ENCODE data around the gene SGIP1. TPM values are rescaled to one million over a fixed set of nuclear protein-coding genes. Genes with fewer than 3 reads are reported as not detected.

Gene SGIP1
- total RNA-seq, 1 experiment from 2014 or later = 3.7 TPM

DNA sequence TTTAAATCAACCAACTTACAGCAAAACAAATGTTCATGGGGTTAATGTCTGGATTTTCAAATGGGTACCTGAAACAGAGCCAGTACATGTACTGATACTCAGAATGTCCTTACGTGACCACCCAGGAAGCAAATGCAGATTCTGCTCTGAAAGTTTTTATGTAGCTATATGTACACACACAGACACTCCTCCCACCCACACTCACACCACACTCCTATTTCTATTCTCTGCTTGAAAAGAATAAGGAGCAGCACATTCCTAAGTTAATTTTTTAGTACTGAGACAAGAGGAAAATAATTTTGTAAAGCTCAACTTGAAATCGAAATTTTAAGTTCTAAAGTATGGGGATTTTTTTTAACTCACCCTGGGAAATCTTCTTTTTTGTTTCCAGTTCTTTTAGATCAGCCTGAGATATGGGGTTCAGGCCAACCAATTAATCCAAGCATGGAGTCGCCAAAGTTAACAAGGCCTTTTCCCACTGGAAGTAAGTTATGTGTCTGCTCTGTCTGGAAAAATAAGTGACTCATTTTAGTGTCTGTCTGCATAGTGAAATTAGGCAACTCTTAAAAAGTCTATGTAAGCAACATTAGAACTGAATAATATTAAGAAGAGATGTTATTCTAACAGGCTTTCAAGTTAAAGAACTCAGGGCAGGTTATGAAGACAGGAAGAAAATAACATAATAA, 142.8 kb downstream of the SGIP1 start:
- DNase-seq (ENCODE audit: extremely low read depth, low read depth) = no peak

DNA sequence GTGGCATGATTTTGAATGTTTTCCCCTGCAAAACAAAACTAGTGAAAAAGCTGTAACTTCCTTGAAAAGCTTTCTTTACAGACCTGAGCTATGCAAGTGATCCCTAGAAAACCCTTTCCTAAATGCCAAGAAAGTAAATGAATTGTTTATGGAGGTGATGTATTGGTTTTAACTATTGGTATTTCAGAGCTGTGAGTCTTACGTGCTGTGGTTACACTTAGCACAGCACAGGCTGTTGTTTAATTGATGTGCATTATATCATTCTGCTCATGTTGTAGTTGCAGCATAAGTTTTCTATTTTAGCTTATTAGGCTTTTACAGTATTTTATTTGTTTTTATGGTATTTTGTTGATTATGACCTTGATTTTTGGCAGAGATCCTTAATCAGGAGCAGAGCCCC, 144.2 kb downstream of the SGIP1 start:
- DNase-seq (ENCODE audit: extremely low read depth, low read depth) = no peak

- no peak for DNase-seq (ENCODE audit: extremely low read depth, low read depth)
Observed at GRCh38 chr1:66679140-66679539, 145.2 kb downstream of the SGIP1 start.

GRCh38 chr1:66681686-66682085, 147.7 kb downstream of the SGIP1 start:
- no peak for DNase-seq (ENCODE audit: extremely low read depth, low read depth)

- DNase-seq (ENCODE audit: extremely low read depth, low read depth) = no peak
Observed at GRCh38 chr1:66682106-66682505, 148.2 kb downstream of the SGIP1 start.

- DNase-seq (ENCODE audit: extremely low read depth, low read depth) = no peak
Observed at GRCh38 chr1:66684353-66684752, 150.4 kb downstream of the SGIP1 start.

GRCh38 chr1:66685265-66685664, 151.3 kb downstream of the SGIP1 start:
- DNase-seq (ENCODE audit: extremely low read depth, low read depth) = no peak

DNA sequence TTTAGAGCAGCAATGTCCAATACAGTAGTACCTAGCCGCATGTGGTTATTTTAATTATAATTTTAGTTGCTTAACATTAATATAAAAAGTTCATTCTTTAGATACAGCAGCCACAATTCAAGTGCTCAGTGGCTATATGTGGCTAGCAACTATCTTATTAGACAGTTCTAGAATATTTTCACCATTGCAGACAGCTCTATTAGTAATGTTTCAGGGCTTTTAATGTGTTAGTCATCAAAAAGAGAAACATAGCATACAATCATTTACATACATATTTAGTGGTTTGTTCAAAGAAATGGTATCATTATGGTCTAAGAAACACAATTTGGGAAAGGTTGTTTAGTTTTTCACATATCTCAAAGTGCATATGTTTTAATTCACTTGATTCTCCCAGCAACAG, 151.7 kb downstream of the SGIP1 start:
- no peak for DNase-seq (ENCODE audit: extremely low read depth, low read depth)

DNA sequence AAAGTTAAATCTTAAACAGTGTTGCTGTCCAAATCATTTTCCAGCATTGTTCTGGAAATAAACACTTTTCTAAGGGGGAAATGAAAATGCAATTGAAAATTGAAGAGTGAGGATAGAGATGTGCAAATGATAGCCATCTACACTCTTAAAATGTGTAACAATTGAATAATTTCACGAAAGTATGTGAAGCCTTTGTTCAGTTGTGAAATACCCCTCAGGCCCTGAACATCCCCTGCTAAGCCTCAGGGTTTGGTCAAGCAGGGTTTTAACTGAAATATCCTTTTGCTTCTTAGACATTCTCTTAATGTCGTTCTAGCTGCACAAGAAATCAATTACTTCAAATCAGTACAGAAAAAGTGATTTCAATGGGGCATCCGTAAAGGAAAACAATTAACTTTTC, 152.5 kb downstream of the SGIP1 start:
- DNase-seq (ENCODE audit: extremely low read depth, low read depth) = no peak

GRCh38 chr1:66687358-66687757, 153.4 kb downstream of the SGIP1 start:
- no peak for DNase-seq (ENCODE audit: extremely low read depth, low read depth)

- no peak for DNase-seq (ENCODE audit: extremely low read depth, low read depth)
Observed at GRCh38 chr1:66690666-66691381, 156.9 kb downstream of the SGIP1 start.

DNA sequence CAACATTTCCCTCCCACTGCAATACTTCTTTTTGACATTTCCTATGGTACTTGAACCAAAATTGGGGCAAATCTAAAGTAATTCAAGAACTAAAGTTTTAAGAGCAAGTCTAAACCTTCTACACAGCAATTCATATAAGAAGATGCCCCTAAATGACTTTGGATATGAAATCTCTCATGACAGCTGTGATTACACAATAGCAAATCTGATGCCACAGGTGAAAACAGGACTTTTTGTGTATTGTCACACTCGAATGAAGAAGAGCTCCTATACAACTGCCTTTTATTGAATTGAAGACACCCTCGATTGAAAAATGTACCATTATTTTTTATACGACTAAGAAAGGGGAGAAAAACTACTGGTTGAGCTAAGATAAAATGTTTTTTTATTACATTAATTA, 158.7 kb downstream of the SGIP1 start:
- DNase-seq (ENCODE audit: extremely low read depth, low read depth) = no peak

- no peak for DNase-seq (ENCODE audit: extremely low read depth, low read depth)
Observed at GRCh38 chr1:66693856-66694255, 159.9 kb downstream of the SGIP1 start.

GRCh38 chr1:66695116-66695515, 161.2 kb downstream of the SGIP1 start:
- DNase-seq (ENCODE audit: extremely low read depth, low read depth) = no peak

DNA sequence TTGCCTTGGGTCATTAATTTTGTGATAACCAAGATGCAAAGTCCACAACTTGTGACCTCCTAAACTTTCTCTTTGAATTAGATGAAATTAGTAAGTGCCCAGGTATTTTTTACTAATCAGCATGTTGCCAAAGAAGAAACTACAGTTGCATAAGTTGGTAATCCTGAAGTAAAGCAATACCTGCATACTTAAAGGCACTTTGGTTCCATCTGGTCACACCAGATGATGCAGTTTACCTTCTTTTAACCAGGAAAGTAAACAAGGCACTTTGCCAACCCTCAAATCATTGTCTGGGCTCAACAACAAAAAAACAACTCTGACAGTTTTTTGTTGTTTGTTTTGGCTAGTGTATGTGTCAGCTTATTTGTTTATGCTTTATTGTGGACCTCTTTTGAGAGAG, 162.8 kb downstream of the SGIP1 start:
- no peak for DNase-seq (ENCODE audit: extremely low read depth, low read depth)

DNA sequence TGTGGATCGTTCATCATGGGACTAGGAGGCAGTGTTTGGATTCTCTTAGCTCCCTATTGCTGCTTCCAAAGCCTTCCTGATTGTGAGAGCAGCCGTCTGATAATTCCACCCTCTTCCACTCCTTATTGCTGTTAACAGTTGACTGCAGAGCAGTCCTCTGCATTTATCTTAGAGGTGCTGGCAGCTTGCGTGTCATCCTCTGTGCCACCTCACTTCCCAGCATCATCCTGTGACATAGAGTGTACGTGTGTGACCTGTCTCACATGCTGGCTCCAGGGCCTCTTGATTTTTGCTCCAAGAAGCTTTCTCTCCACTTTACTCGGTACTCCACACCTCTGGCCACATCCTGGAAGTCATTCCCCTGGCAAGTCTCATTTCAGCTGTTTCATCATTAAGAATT, 165.3 kb downstream of the SGIP1 start:
- no peak for DNase-seq (ENCODE audit: extremely low read depth, low read depth)

DNA sequence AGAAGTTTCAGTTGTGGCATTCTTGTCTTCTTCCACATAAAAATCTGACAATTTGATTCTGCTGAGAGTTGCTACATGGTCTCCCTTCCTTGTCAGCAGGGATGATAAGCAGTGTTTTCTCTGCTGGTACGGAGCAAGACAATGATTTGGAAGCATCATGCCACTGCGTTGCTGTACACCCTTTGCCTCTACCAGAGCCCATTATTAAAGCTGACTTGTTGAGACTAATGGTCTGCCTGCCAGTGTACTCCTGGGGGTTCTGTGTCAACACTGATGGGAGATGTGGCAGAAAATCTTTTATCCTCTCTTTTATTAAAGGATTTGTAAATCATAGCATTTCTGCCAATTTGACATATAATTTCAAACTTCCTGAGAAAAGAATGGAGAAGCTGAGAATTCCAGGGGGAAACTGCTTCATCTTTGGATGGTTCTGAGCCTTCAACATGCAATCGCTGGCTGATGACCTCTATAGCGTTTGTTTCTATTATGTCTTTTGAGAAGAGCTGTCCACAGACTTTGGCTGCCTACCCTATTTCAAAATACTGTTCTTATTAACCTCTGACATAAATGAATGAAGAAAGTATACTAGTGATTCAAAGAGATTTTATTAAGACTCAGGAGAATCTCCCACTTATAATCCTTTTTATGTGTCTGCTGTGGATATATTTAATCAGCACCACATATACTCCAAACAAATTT, 170.4 kb downstream of the SGIP1 start:
- DNase-seq (ENCODE audit: extremely low read depth, low read depth) = no peak

GRCh38 chr1:66705110-66705509, 171.2 kb downstream of the SGIP1 start:
- peak; percentile 18 for DNase-seq (ENCODE audit: extremely low read depth, low read depth)

- DNase-seq (ENCODE audit: extremely low read depth, low read depth) = peak; percentile 32
Observed at GRCh38 chr1:66711420-66711819, 177.5 kb downstream of the SGIP1 start.

- DNase-seq (ENCODE audit: extremely low read depth, low read depth) = no peak
Observed at GRCh38 chr1:66712839-66713238, 178.9 kb downstream of the SGIP1 start.

DNA sequence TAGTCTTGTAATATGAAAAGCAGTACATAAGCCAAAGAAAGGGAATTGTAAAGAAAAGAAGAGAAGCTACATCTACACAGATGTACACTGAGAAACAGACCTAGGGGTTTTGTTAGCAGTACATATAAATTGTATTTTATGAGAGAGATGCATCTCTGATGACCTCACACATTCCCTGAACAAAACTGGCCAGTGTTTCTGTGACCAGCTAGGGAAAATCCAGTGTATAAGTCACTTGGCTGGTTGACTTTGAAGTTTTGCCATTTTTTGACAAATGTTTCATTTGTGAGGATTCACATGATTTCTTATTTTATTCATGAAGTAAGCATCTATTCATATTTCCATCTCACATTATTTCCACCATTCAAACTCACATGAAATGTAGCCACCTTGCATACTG, 190.0 kb downstream of the SGIP1 start:
- no peak for DNase-seq (ENCODE audit: extremely low read depth, low read depth)
